HAP-1 (cell line): ENCODE results near the gene STS.
"Not testable (repeated sequence)": the region's sequence is repeated elsewhere in the genome, so short reads cannot be mapped to it uniquely, and the experiment has no call there.

Source experiments
- DNase-seq, 2 experiments: peaks; one replicate each; pipeline ENCODE4 v3.0.0-alpha.2; 2016 to 2020; ENCODE audit warnings: low spot score in 2 of 2
- H3K27me3 ChIP-seq: fragments of 250-450 bp; sonication (Bioruptor Pico); 2 replicates; pipeline ENCODE4 v1.5.1; 2020; ENCODE audit warnings: low read depth, mild to moderate bottlenecking, moderate library complexity
- H3K36me3 ChIP-seq: fragments of 250-450 bp; sonication (Bioruptor Pico); replicated peaks from 2 replicates; pipeline ENCODE4 v1.5.1; 2020; ENCODE audit warnings: mild to moderate bottlenecking
- H3K4me1 ChIP-seq: fragments of 250-450 bp; sonication (Bioruptor Pico); 2 replicates; pipeline ENCODE4 v1.5.1; 2020; ENCODE audit warnings: mild to moderate bottlenecking
- H3K4me3 ChIP-seq: fragments of 250-450 bp; sonication (Bioruptor Pico); 2 replicates; pipeline ENCODE4 v1.5.1; 2020; ENCODE audit warnings: mild to moderate bottlenecking, moderate library complexity
- H3K9me3 ChIP-seq: fragments of 250-450 bp; sonication (Bioruptor Pico); 2 replicates; pipeline ENCODE4 v1.5.1; 2020; ENCODE audit warnings: mild to moderate bottlenecking, moderate library complexity
- in situ Hi-C: fragments of 300-500 bp; cut with MboI; formaldehyde crosslinking; loops from 3 replicates; pipeline ENCODE4 v1.14.3; 2020; ENCODE audit warnings: low sequenced_read_pairs, inconsistent platforms, mixed read lengths

The STS gene

GRCh38 chrX:7170898-7171297, 23.4 kb downstream of the STS start:
- Histone ChIP-seq H3K9me3 (no peaks in the 10 kb centered on the region), H3K27me3 (no peaks in the 10 kb centered on the region), H3K4me3 (no peak overlapping the region), H3K4me1 (no peaks in the 10 kb centered on the region), H3K36me3 (no peaks in the 10 kb centered on the region)
- in situ Hi-C loops: no loop called here
- DNase-seq: peak in 1 of 2 experiments; percentile 62

GRCh38 chrX:7178859-7179258, 31.3 kb downstream of the STS start:
- H3K36me3 ChIP-seq, H3K4me3 ChIP-seq, in situ Hi-C loops, H3K9me3 ChIP-seq, H3K4me1 ChIP-seq, DNase-seq, H3K27me3 ChIP-seq: not testable (repeated sequence)

- in situ Hi-C loops: no loop called here
- Histone ChIP-seq H3K36me3 (no peaks in the 10 kb centered on the region), H3K4me3 (no peak overlapping the region), H3K9me3 (no peaks in the 10 kb centered on the region), H3K4me1 (no peaks in the 10 kb centered on the region), H3K27me3 (no peaks in the 10 kb centered on the region)
- DNase-seq: no peak
Observed at GRCh38 chrX:7179446-7179845, 31.9 kb downstream of the STS start.

GRCh38 chrX:7184816-7185215, 37.3 kb downstream of the STS start:
- no peaks in the 10 kb centered on the region for H3K27me3 ChIP-seq
- H3K4me1 ChIP-seq: no peaks in the 10 kb centered on the region
- H3K36me3 ChIP-seq: no peaks in the 10 kb centered on the region
- no peak for DNase-seq
- in situ Hi-C loops: no loop called here
- H3K9me3 ChIP-seq: no peaks in the 10 kb centered on the region
- no peak overlapping the region for H3K4me3 ChIP-seq

GRCh38 chrX:7188672-7189071, 41.2 kb downstream of the STS start:
- Histone ChIP-seq H3K27me3 (no peaks in the 10 kb centered on the region), H3K4me1 (peaks cover 13% of the 10 kb centered on the region), H3K36me3 (no peaks in the 10 kb centered on the region), H3K4me3 (no peak overlapping the region), H3K9me3 (no peaks in the 10 kb centered on the region)
- DNase-seq: no peak
- in situ Hi-C loops: no loop called here

- H3K27me3 ChIP-seq: no peaks in the 10 kb centered on the region
- DNase-seq: no peak
- H3K4me3 ChIP-seq: no peak overlapping the region
- no peaks in the 10 kb centered on the region for H3K36me3 ChIP-seq
- in situ Hi-C loops: no loop called here
- no peaks in the 10 kb centered on the region for H3K9me3 ChIP-seq
- peaks cover 15% of the 10 kb centered on the region for H3K4me1 ChIP-seq
Observed at GRCh38 chrX:7190157-7190556, 42.6 kb downstream of the STS start.

- in situ Hi-C loops: no loop called here
- H3K4me3 ChIP-seq: no peak overlapping the region
- peak; percentile 20 to 41 for DNase-seq
- no peaks in the 10 kb centered on the region for H3K36me3 ChIP-seq
- H3K27me3 ChIP-seq: no peaks in the 10 kb centered on the region
- H3K4me1 ChIP-seq: peaks cover 26% of the 10 kb centered on the region
- H3K9me3 ChIP-seq: no peaks in the 10 kb centered on the region
Observed at GRCh38 chrX:7191681-7192110, 44.2 kb downstream of the STS start.

GRCh38 chrX:7192871-7193270, 45.4 kb downstream of the STS start:
- H3K4me3 ChIP-seq: no peak overlapping the region
- peaks cover 26% of the 10 kb centered on the region for H3K4me1 ChIP-seq
- DNase-seq: peak; percentile 66 to 95
- in situ Hi-C loops: no loop called here
- no peaks in the 10 kb centered on the region for H3K27me3 ChIP-seq
- H3K9me3 ChIP-seq: no peaks in the 10 kb centered on the region
- H3K36me3 ChIP-seq: no peaks in the 10 kb centered on the region

GRCh38 chrX:7194606-7195005, 47.1 kb downstream of the STS start:
- H3K36me3 ChIP-seq: no peaks in the 10 kb centered on the region
- H3K27me3 ChIP-seq: no peaks in the 10 kb centered on the region
- no peak overlapping the region for H3K4me3 ChIP-seq
- no peak for DNase-seq
- H3K4me1 ChIP-seq: peaks cover 26% of the 10 kb centered on the region
- H3K9me3 ChIP-seq: no peaks in the 10 kb centered on the region
- in situ Hi-C loops: no loop called here
